Trophoblast cell (in vitro differentiated cells and primary cell): ENCODE results near the gene SOX11.

Source experiments
- DNase-seq, 2 donors: peaks; one replicate each; pipeline ENCODE4 v3.0.0-alpha.2; 2016
- H2AFZ ChIP-seq: 2 replicates; pipeline ENCODE4 v1.6.1; 2013; ENCODE audit warnings: low read length, moderate library complexity, mild to moderate bottlenecking; ENCODE audit not compliant: insufficient read depth, poor library complexity
- H2AK5ac ChIP-seq: 2 replicates; pipeline ENCODE4 v1.6.1; 2013; ENCODE audit warnings: mild to moderate bottlenecking, low read length
- H2BK120ac ChIP-seq: 2 replicates; pipeline ENCODE4 v1.6.1; 2013; ENCODE audit warnings: low read length, mild to moderate bottlenecking, moderate library complexity; ENCODE audit not compliant: insufficient read depth, poor library complexity
- H2BK12ac ChIP-seq: 2 replicates; pipeline ENCODE4 v1.6.1; 2013; ENCODE audit warnings: mild to moderate bottlenecking, low read length, moderate library complexity
- H2BK5ac ChIP-seq: 2 replicates; pipeline ENCODE4 v1.6.1; 2013; ENCODE audit warnings: low read length, low read depth, moderate library complexity, mild to moderate bottlenecking; ENCODE audit not compliant: poor library complexity
- H3K14ac ChIP-seq: 2 replicates; pipeline ENCODE4 v1.6.1; 2013; ENCODE audit warnings: mild to moderate bottlenecking, low read length
- H3K18ac ChIP-seq: 2 replicates; pipeline ENCODE4 v1.6.1; 2013; ENCODE audit warnings: mild to moderate bottlenecking, low read length
- H3K23ac ChIP-seq: 2 replicates; pipeline ENCODE4 v1.6.1; 2013; ENCODE audit warnings: low read length
- H3K27ac ChIP-seq: 2 replicates; pipeline ENCODE4 v1.5.1; 2013; ENCODE audit warnings: low read depth, mild to moderate bottlenecking, inconsistent platforms, low read length, moderate library complexity
- H3K27me3 ChIP-seq: 2 replicates; pipeline ENCODE4 v1.6.1; 2013; ENCODE audit warnings: inconsistent platforms, mild to moderate bottlenecking, low read length, moderate library complexity; ENCODE audit not compliant: insufficient read depth
- H3K36me3 ChIP-seq, 2 experiments: 1 replicate in 1 of 2; 2 replicates in 1 of 2; pipeline ENCODE4 v1.6.1; 2013; ENCODE audit warnings: low read length in 2 of 2, mild to moderate bottlenecking in 2 of 2, moderate library complexity in 1 of 2; ENCODE audit not compliant: insufficient read depth in 2 of 2, control insufficient read depth in 1 of 2
- H3K4ac ChIP-seq: 2 replicates; pipeline ENCODE4 v1.6.1; 2013; ENCODE audit warnings: low read depth, mild to moderate bottlenecking, low read length, moderate library complexity
- H3K4me1 ChIP-seq, 2 experiments: 1 replicate in 1 of 2; 2 replicates in 1 of 2; pipeline ENCODE4 v1.6.1; 2013; ENCODE audit warnings: low read length in 2 of 2, mild to moderate bottlenecking in 2 of 2, moderate library complexity in 1 of 2; ENCODE audit not compliant: insufficient read depth in 2 of 2, control insufficient read depth in 1 of 2
- H3K4me2 ChIP-seq: 2 replicates; pipeline ENCODE4 v1.6.1; 2013; ENCODE audit warnings: inconsistent platforms, mild to moderate bottlenecking, low read length, moderate library complexity
- H3K4me3 ChIP-seq: 2 replicates; pipeline ENCODE4 v1.5.1; 2013; ENCODE audit warnings: mild to moderate bottlenecking, low read depth, low read length, inconsistent platforms
- H3K79me1 ChIP-seq: one replicate; pipeline ENCODE4 v1.6.1; 2013; ENCODE audit warnings: low read length
- H3K79me2 ChIP-seq: 2 replicates; pipeline ENCODE4 v1.6.1; 2013; ENCODE audit warnings: low read length, mild to moderate bottlenecking; ENCODE audit not compliant: control insufficient read depth, insufficient read depth, poor library complexity
- H3K9ac ChIP-seq: 2 replicates; pipeline ENCODE4 v1.6.1; 2013; ENCODE audit warnings: mild to moderate bottlenecking, low read length
- H3K9me3 ChIP-seq: 2 replicates; pipeline ENCODE4 v1.6.1; 2013; ENCODE audit warnings: low read depth, mild to moderate bottlenecking, control low read depth, inconsistent platforms, low read length; ENCODE audit not compliant: insufficient read depth
- H4K12ac ChIP-seq: 2 replicates; pipeline ENCODE4 v1.6.1; 2013; ENCODE audit warnings: low read depth, mild to moderate bottlenecking, low read length, moderate library complexity
- H4K8ac ChIP-seq: 2 replicates; pipeline ENCODE4 v1.6.1; 2013; ENCODE audit warnings: low read depth, mild to moderate bottlenecking, low read length, moderate library complexity
- H4K91ac ChIP-seq: one replicate; pipeline ENCODE4 v1.6.1; 2013; ENCODE audit warnings: low read depth, mild to moderate bottlenecking, low read length, moderate library complexity
- WGBS: extraction: QIAGEN DNeasy Blood & Tissue Kit; methylation state at CpG from one replicate; pipeline ENCODE4 v1.1.7; 2013; ENCODE audit warnings: missing lambda C conversion rate; ENCODE audit not compliant: insufficient read length, insufficient coverage; ENCODE audit errors: extremely low coverage; 5-methylcytosine and 5-hydroxymethylcytosine counted together

SOX11 gene

DNA sequence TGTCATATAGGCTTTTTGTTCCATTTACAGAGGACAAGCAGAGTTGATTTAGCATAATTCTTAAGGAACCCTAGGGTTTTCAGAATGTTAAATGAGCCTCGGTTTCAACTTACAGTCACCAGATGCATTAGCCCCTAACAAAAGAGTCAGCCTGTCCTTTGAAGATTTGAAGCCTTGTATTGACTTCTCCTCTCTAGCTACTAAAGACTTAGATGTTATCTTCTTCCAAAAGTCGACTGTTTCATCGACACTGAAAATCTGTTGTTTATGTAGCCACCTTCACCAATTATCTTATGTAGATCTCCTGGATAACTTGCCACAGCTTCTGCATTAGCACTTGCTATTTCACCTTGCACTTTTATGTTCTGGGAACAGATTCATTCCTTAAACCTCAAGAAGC, 31.6 kb upstream of the SOX11 start:
- Histone ChIP-seq H3K79me2 (no peaks in the 10 kb centered on the region), H2BK120ac (no peak overlapping the region), H3K36me3 (no peaks in the 10 kb centered on the region), H2AFZ (no peak overlapping the region), H3K9me3 (no peaks in the 10 kb centered on the region), H2BK12ac (no peak overlapping the region), H3K18ac (no peak overlapping the region), H3K4me2 (no peak overlapping the region), H3K79me1 (no peaks in the 10 kb centered on the region), H3K4me1 (no peaks in the 10 kb centered on the region), H3K9ac (no peak overlapping the region), H3K27me3 (no peaks in the 10 kb centered on the region), H3K4me3 (no peak overlapping the region), H4K91ac (no peak overlapping the region), H4K8ac (no peak overlapping the region), H3K23ac (no peak overlapping the region), H3K4ac (no peak overlapping the region), H3K14ac (no peak overlapping the region), H3K27ac (no peak overlapping the region), H2AK5ac (no peak overlapping the region), H2BK5ac (no peak overlapping the region), H4K12ac (no peak overlapping the region)
- DNase-seq = no peak
- WGBS = no CpG with 5 or more reads among the region's 3 CpGs

GRCh38 chr2:5661362-5661761, 30.8 kb upstream of the SOX11 start:
- H3K79me2 ChIP-seq = no peaks in the 10 kb centered on the region
- H3K9ac ChIP-seq = no peak overlapping the region
- H3K79me1 ChIP-seq = no peaks in the 10 kb centered on the region
- no peak overlapping the region for H4K8ac ChIP-seq
- H3K23ac ChIP-seq = no peak overlapping the region
- DNase-seq = no peak
- H2AFZ ChIP-seq = no peak overlapping the region
- no peaks in the 10 kb centered on the region for H3K4me1 ChIP-seq
- no peaks in the 10 kb centered on the region for H3K27me3 ChIP-seq
- H3K18ac ChIP-seq = no peak overlapping the region
- H3K4me2 ChIP-seq = no peak overlapping the region
- no CpG with 5 or more reads among the region's 5 CpGs for WGBS
- no peak overlapping the region for H3K4ac ChIP-seq
- H3K27ac ChIP-seq = no peak overlapping the region
- no peak overlapping the region for H2BK120ac ChIP-seq
- H4K91ac ChIP-seq = no peak overlapping the region
- no peaks in the 10 kb centered on the region for H3K9me3 ChIP-seq
- H3K4me3 ChIP-seq = no peak overlapping the region
- H3K36me3 ChIP-seq = no peaks in the 10 kb centered on the region
- no peak overlapping the region for H3K14ac ChIP-seq
- no peak overlapping the region for H2BK12ac ChIP-seq
- H4K12ac ChIP-seq = no peak overlapping the region
- no peak overlapping the region for H2BK5ac ChIP-seq
- H2AK5ac ChIP-seq = no peak overlapping the region

DNA sequence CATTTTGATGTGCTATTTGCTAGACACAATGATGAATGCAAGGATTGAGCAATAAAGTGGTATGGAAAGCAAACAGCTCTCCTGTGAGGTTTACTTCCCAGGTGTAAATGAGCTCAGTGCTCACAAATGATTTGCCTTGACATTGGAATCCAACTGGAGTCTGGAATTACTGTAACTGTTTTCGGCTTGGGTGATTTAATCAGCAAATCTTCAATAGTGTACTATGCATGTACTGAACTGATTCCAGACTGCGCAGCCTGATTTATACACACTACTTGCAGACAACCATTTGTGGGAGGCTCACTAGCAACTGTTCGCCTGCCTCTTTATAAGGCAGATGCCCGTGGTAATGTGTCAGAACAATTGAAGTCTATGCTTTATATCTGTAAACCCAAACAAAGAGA, 27.9 kb upstream of the SOX11 start:
- H3K9me3 ChIP-seq = no peaks in the 10 kb centered on the region
- H3K36me3 ChIP-seq = no peaks in the 10 kb centered on the region
- H3K18ac ChIP-seq = no peak overlapping the region
- no peak overlapping the region for H3K23ac ChIP-seq
- no peak overlapping the region for H4K8ac ChIP-seq
- H3K4me2 ChIP-seq = no peak overlapping the region
- no peaks in the 10 kb centered on the region for H3K79me1 ChIP-seq
- no peak overlapping the region for H3K9ac ChIP-seq
- no peak overlapping the region for H4K12ac ChIP-seq
- no peaks in the 10 kb centered on the region for H3K4me1 ChIP-seq
- WGBS = no CpG with 5 or more reads among the region's 4 CpGs
- H3K4me3 ChIP-seq = no peak overlapping the region
- no peak overlapping the region for H2BK12ac ChIP-seq
- no peak overlapping the region for H4K91ac ChIP-seq
- H2AFZ ChIP-seq = no peak overlapping the region
- no peak overlapping the region for H3K14ac ChIP-seq
- H3K79me2 ChIP-seq = no peaks in the 10 kb centered on the region
- no peaks in the 10 kb centered on the region for H3K27me3 ChIP-seq
- H2BK5ac ChIP-seq = no peak overlapping the region
- DNase-seq = no peak
- H2AK5ac ChIP-seq = no peak overlapping the region
- no peak overlapping the region for H2BK120ac ChIP-seq
- H3K4ac ChIP-seq = no peak overlapping the region
- no peak overlapping the region for H3K27ac ChIP-seq

DNA sequence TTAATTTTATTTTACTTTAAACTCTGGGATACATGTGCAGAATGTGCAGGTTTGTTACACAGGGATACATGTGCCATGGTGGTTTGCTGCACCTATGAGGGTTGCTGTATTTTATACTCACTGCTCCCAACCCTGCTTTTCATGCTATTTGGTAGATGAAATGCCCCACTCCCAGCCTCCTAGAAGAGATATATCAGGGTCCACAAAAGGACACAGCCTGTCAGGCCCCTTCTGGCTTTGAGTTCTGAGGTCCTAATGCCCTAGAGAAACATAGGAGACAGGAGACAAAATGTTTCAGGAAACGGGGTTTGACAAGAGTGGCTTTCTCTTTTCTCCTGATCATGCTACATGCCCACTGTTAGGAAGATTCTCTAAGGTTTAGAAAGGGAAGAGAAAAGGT, 27.1 kb upstream of the SOX11 start:
- H3K36me3 ChIP-seq = no peaks in the 10 kb centered on the region
- H2BK120ac ChIP-seq = no peak overlapping the region
- DNase-seq = no peak
- H2AFZ ChIP-seq = no peak overlapping the region
- no peaks in the 10 kb centered on the region for H3K79me2 ChIP-seq
- no peaks in the 10 kb centered on the region for H3K9me3 ChIP-seq
- no peak overlapping the region for H3K18ac ChIP-seq
- H3K4ac ChIP-seq = no peak overlapping the region
- no peak overlapping the region for H3K4me2 ChIP-seq
- H2BK5ac ChIP-seq = no peak overlapping the region
- H3K27ac ChIP-seq = no peak overlapping the region
- no peaks in the 10 kb centered on the region for H3K27me3 ChIP-seq
- H2AK5ac ChIP-seq = no peak overlapping the region
- no peak overlapping the region for H4K8ac ChIP-seq
- no peak overlapping the region for H3K9ac ChIP-seq
- H4K91ac ChIP-seq = no peak overlapping the region
- H3K79me1 ChIP-seq = no peaks in the 10 kb centered on the region
- no peak overlapping the region for H3K4me3 ChIP-seq
- no peak overlapping the region for H2BK12ac ChIP-seq
- no peaks in the 10 kb centered on the region for H3K4me1 ChIP-seq
- no CpG with 5 or more reads among the region's 1 CpG for WGBS
- no peak overlapping the region for H4K12ac ChIP-seq
- no peak overlapping the region for H3K14ac ChIP-seq
- H3K23ac ChIP-seq = no peak overlapping the region
